GM21381 (cell line): Measurements from ENCODE around the gene KIAA1217.

Source experiments
- ATAC-seq: cut with Tn5 transposase; IDR thresholded peaks from one replicate; pipeline ENCODE4 v1.9.1; 2021; ENCODE audit warnings: mild to moderate bottlenecking, moderate library complexity; ENCODE audit not compliant: unreplicated experiment

The KIAA1217 gene

GRCh38 chr10:24242562-24242961 is 33.6 kb downstream of the KIAA1217 start:
- ATAC-seq = no peak

GRCh38 chr10:24246365-24246764 is 37.4 kb downstream of the KIAA1217 start:
- no peak for ATAC-seq

- ATAC-seq = no peak
Measured at GRCh38 chr10:24247841-24248240, 38.9 kb downstream of the KIAA1217 start.

GRCh38 chr10:24249829-24250415 is 41.0 kb downstream of the KIAA1217 start:
- no peak for ATAC-seq

- ATAC-seq = no peak
Measured at GRCh38 chr10:24251547-24251946, 42.6 kb downstream of the KIAA1217 start.

- ATAC-seq = no peak
Measured at GRCh38 chr10:24254180-24254579, 45.2 kb downstream of the KIAA1217 start.

- ATAC-seq = no peak
Measured at GRCh38 chr10:24255115-24255880, 46.4 kb downstream of the KIAA1217 start.

GRCh38 chr10:24255881-24256311 is 47.0 kb downstream of the KIAA1217 start:
- no peak for ATAC-seq

- ATAC-seq = no peak
Measured at GRCh38 chr10:24256619-24257107, 47.7 kb downstream of the KIAA1217 start.

GRCh38 chr10:24257588-24257987 is 48.6 kb downstream of the KIAA1217 start:
- ATAC-seq = no peak

GRCh38 chr10:24259365-24260130 is 50.6 kb downstream of the KIAA1217 start:
- no peak for ATAC-seq

GRCh38 chr10:24261627-24262026 is 52.7 kb downstream of the KIAA1217 start:
- no peak for ATAC-seq

- ATAC-seq = no peak
Measured at GRCh38 chr10:24262929-24263590, 54.1 kb downstream of the KIAA1217 start.

GRCh38 chr10:24269476-24269875 is 60.5 kb downstream of the KIAA1217 start:
- no peak for ATAC-seq

GRCh38 chr10:24272374-24272773 is 63.4 kb downstream of the KIAA1217 start:
- ATAC-seq = no peak

GRCh38 chr10:24277277-24277676 is 68.3 kb downstream of the KIAA1217 start:
- ATAC-seq = no peak

- ATAC-seq = no peak
Measured at GRCh38 chr10:24277771-24278170, 68.8 kb downstream of the KIAA1217 start.

GRCh38 chr10:24278176-24278889 is 69.4 kb downstream of the KIAA1217 start:
- no peak for ATAC-seq

- ATAC-seq = no peak
Measured at GRCh38 chr10:24279166-24279565, 70.2 kb downstream of the KIAA1217 start.

- no peak for ATAC-seq
Measured at GRCh38 chr10:24287559-24288195, 78.7 kb downstream of the KIAA1217 start.
